Activated T-helper 17 cell treated with anti-CD3 and anti-CD28 coated beads, Interleukin-2, amount 50 U/mL, for 72 hours (primary cell): ENCODE data around the gene ATP8B1. TPM values are rescaled to one million over a fixed set of nuclear protein-coding genes. Genes with fewer than 3 reads are reported as not detected.

Source experiments
- ATAC-seq: fragments of 150-1000 bp; cut with Tn5 transposase; replicated peaks from 2 replicates; pipeline ENCODE4 v1.10.0; 2021; ENCODE audit warnings: mild to moderate bottlenecking, moderate library complexity
- H3K27ac Mint-ChIP-seq: one replicate; pipeline ENCODE4 v1.8.0; 2022; ENCODE audit warnings: mixed read lengths
- H3K27me3 Mint-ChIP-seq: one replicate; pipeline ENCODE4 v1.8.0; 2022; ENCODE audit warnings: mixed read lengths
- H3K36me3 Mint-ChIP-seq: one replicate; pipeline ENCODE4 v1.8.0; 2022; ENCODE audit warnings: low read depth, mild to moderate bottlenecking, mixed read lengths
- H3K4me1 Mint-ChIP-seq: one replicate; pipeline ENCODE4 v1.8.0; 2022; ENCODE audit warnings: mixed read lengths
- H3K4me3 Mint-ChIP-seq: one replicate; pipeline ENCODE4 v1.8.0; 2022; ENCODE audit warnings: mild to moderate bottlenecking, mixed read lengths
- H3K9me3 Mint-ChIP-seq: one replicate; pipeline ENCODE4 v1.8.0; 2022; ENCODE audit warnings: mixed read lengths
- total RNA-seq, 2 donors: library from RNA; stranded (reverse); gene quantifications; one replicate each; pipeline ENCODE4 v1.2.3, GENCODE V29; 2022

Gene ATP8B1
- total RNA-seq, 2 donors from 2014 or later = not detected

- peaks cover 9% of the 10 kb centered on the region for H3K27me3 Mint-ChIP-seq
- no peaks in the 10 kb centered on the region for H3K36me3 Mint-ChIP-seq
- no peaks in the 10 kb centered on the region for H3K9me3 Mint-ChIP-seq
- no peak overlapping the region for H3K27ac Mint-ChIP-seq
- H3K4me3 Mint-ChIP-seq = no peak overlapping the region
- ATAC-seq = no peak
- H3K4me1 Mint-ChIP-seq = no peaks in the 10 kb centered on the region
Observed at GRCh38 chr18:57792631-57793301, 10.3 kb downstream of the ATP8B1 start.

GRCh38 chr18:57791911-57792310 is 11.2 kb downstream of the ATP8B1 start:
- H3K4me3 Mint-ChIP-seq = no peak overlapping the region
- H3K36me3 Mint-ChIP-seq = no peaks in the 10 kb centered on the region
- H3K9me3 Mint-ChIP-seq = no peaks in the 10 kb centered on the region
- ATAC-seq = no peak
- H3K27me3 Mint-ChIP-seq = peaks cover 9% of the 10 kb centered on the region
- H3K27ac Mint-ChIP-seq = no peak overlapping the region
- no peaks in the 10 kb centered on the region for H3K4me1 Mint-ChIP-seq

GRCh38 chr18:57791192-57791591 is 11.9 kb downstream of the ATP8B1 start:
- Mint-ChIP-seq H3K4me3 (no peak overlapping the region), H3K27ac (no peak overlapping the region), H3K9me3 (no peaks in the 10 kb centered on the region), H3K27me3 (peaks cover 9% of the 10 kb centered on the region), H3K4me1 (no peaks in the 10 kb centered on the region), H3K36me3 (no peaks in the 10 kb centered on the region)
- ATAC-seq = no peak

GRCh38 chr18:57790316-57790715 is 12.8 kb downstream of the ATP8B1 start:
- no peak overlapping the region for H3K4me3 Mint-ChIP-seq
- no peaks in the 10 kb centered on the region for H3K36me3 Mint-ChIP-seq
- no peak for ATAC-seq
- no peaks in the 10 kb centered on the region for H3K9me3 Mint-ChIP-seq
- H3K27me3 Mint-ChIP-seq = peaks cover 9% of the 10 kb centered on the region
- no peak overlapping the region for H3K27ac Mint-ChIP-seq
- H3K4me1 Mint-ChIP-seq = no peaks in the 10 kb centered on the region

GRCh38 chr18:57789759-57790158 is 13.4 kb downstream of the ATP8B1 start:
- Mint-ChIP-seq H3K9me3 (no peaks in the 10 kb centered on the region), H3K27me3 (peaks cover 9% of the 10 kb centered on the region), H3K27ac (no peak overlapping the region), H3K36me3 (no peaks in the 10 kb centered on the region), H3K4me3 (no peak overlapping the region), H3K4me1 (no peaks in the 10 kb centered on the region)
- no peak for ATAC-seq

- H3K36me3 Mint-ChIP-seq = no peaks in the 10 kb centered on the region
- no peaks in the 10 kb centered on the region for H3K9me3 Mint-ChIP-seq
- H3K4me1 Mint-ChIP-seq = no peaks in the 10 kb centered on the region
- H3K27me3 Mint-ChIP-seq = peaks cover 9% of the 10 kb centered on the region
- H3K27ac Mint-ChIP-seq = no peak overlapping the region
- no peak overlapping the region for H3K4me3 Mint-ChIP-seq
- no peak for ATAC-seq
Observed at GRCh38 chr18:57789090-57789489, 14.0 kb downstream of the ATP8B1 start.

- no peak overlapping the region for H3K4me3 Mint-ChIP-seq
- no peaks in the 10 kb centered on the region for H3K36me3 Mint-ChIP-seq
- no peaks in the 10 kb centered on the region for H3K27me3 Mint-ChIP-seq
- no peaks in the 10 kb centered on the region for H3K4me1 Mint-ChIP-seq
- ATAC-seq = no peak
- H3K27ac Mint-ChIP-seq = no peak overlapping the region
- no peaks in the 10 kb centered on the region for H3K9me3 Mint-ChIP-seq
Observed at GRCh38 chr18:57787068-57787685, 15.9 kb downstream of the ATP8B1 start.

- Mint-ChIP-seq H3K36me3 (no peaks in the 10 kb centered on the region), H3K4me3 (no peak overlapping the region), H3K4me1 (no peaks in the 10 kb centered on the region), H3K27ac (no peak overlapping the region), H3K27me3 (no peaks in the 10 kb centered on the region), H3K9me3 (no peaks in the 10 kb centered on the region)
- no peak for ATAC-seq
Observed at GRCh38 chr18:57785751-57786437, 17.2 kb downstream of the ATP8B1 start.

GRCh38 chr18:57784801-57785114 is 18.4 kb downstream of the ATP8B1 start:
- Mint-ChIP-seq H3K9me3 (no peaks in the 10 kb centered on the region), H3K27ac (no peak overlapping the region), H3K4me1 (no peaks in the 10 kb centered on the region)

GRCh38 chr18:57784034-57784800 is 18.9 kb downstream of the ATP8B1 start:
- H3K4me1 Mint-ChIP-seq = no peaks in the 10 kb centered on the region
- peak; percentile 11 for ATAC-seq
- no peak overlapping the region for H3K27ac Mint-ChIP-seq
- no peaks in the 10 kb centered on the region for H3K27me3 Mint-ChIP-seq
- no peak overlapping the region for H3K4me3 Mint-ChIP-seq
- H3K36me3 Mint-ChIP-seq = no peaks in the 10 kb centered on the region
- no peaks in the 10 kb centered on the region for H3K9me3 Mint-ChIP-seq

More at GRCh38 chr18:57784801-57785114, 18.4 kb downstream of the ATP8B1 start:
- H3K4me3 Mint-ChIP-seq = no peak overlapping the region
- no peak for ATAC-seq
- H3K36me3 Mint-ChIP-seq = no peaks in the 10 kb centered on the region
- no peaks in the 10 kb centered on the region for H3K27me3 Mint-ChIP-seq

GRCh38 chr18:57782049-57782448 is 21.1 kb downstream of the ATP8B1 start:
- Mint-ChIP-seq H3K9me3 (no peaks in the 10 kb centered on the region), H3K4me1 (no peaks in the 10 kb centered on the region), H3K36me3 (no peaks in the 10 kb centered on the region), H3K27me3 (no peaks in the 10 kb centered on the region), H3K4me3 (no peak overlapping the region), H3K27ac (no peak overlapping the region)
- ATAC-seq = no peak

- no peak for ATAC-seq
- Mint-ChIP-seq H3K27me3 (no peaks in the 10 kb centered on the region), H3K4me3 (no peak overlapping the region), H3K4me1 (no peaks in the 10 kb centered on the region), H3K36me3 (no peaks in the 10 kb centered on the region), H3K9me3 (no peaks in the 10 kb centered on the region), H3K27ac (no peak overlapping the region)
Observed at GRCh38 chr18:57780706-57781347, 22.3 kb downstream of the ATP8B1 start.

- no peaks in the 10 kb centered on the region for H3K4me1 Mint-ChIP-seq
- no peaks in the 10 kb centered on the region for H3K27me3 Mint-ChIP-seq
- H3K9me3 Mint-ChIP-seq = no peaks in the 10 kb centered on the region
- no peak overlapping the region for H3K4me3 Mint-ChIP-seq
- no peak overlapping the region for H3K27ac Mint-ChIP-seq
- ATAC-seq = no peak
- H3K36me3 Mint-ChIP-seq = no peaks in the 10 kb centered on the region
Observed at GRCh38 chr18:57780318-57780705, 22.8 kb downstream of the ATP8B1 start.

- Mint-ChIP-seq H3K4me3 (no peak overlapping the region), H3K27me3 (no peaks in the 10 kb centered on the region), H3K36me3 (no peaks in the 10 kb centered on the region), H3K27ac (no peak overlapping the region), H3K9me3 (no peaks in the 10 kb centered on the region), H3K4me1 (no peaks in the 10 kb centered on the region)
- ATAC-seq = no peak
Observed at GRCh38 chr18:57776767-57777166, 26.3 kb downstream of the ATP8B1 start.
